SK-N-SH treated with all-trans-retinoic acid at 6 μM for 48 hours (cell line): ENCODE measurements around the gene EPS8L3.

ENCODE experiments used
- ISL1 ChIP-seq: fragments of 250-450 bp; sonication (Bioruptor Pico); IDR thresholded peaks from 2 replicates; pipeline ENCODE4 v2.1.2; 2022; ENCODE audit warnings: mild to moderate bottlenecking, moderate library complexity
- PATZ1 ChIP-seq: fragments of 250-450 bp; sonication (Bioruptor Pico); IDR thresholded peaks from 2 replicates; pipeline ENCODE4 v1.8.0; 2020; ENCODE audit warnings: mild to moderate bottlenecking, moderate library complexity, borderline replicate concordance
- SNAI2 ChIP-seq: fragments of 250-450 bp; sonication (Bioruptor Pico); IDR thresholded peaks from 2 replicates; pipeline ENCODE4 v1.5.0; 2020; ENCODE audit warnings: mild to moderate bottlenecking, moderate library complexity

DNA sequence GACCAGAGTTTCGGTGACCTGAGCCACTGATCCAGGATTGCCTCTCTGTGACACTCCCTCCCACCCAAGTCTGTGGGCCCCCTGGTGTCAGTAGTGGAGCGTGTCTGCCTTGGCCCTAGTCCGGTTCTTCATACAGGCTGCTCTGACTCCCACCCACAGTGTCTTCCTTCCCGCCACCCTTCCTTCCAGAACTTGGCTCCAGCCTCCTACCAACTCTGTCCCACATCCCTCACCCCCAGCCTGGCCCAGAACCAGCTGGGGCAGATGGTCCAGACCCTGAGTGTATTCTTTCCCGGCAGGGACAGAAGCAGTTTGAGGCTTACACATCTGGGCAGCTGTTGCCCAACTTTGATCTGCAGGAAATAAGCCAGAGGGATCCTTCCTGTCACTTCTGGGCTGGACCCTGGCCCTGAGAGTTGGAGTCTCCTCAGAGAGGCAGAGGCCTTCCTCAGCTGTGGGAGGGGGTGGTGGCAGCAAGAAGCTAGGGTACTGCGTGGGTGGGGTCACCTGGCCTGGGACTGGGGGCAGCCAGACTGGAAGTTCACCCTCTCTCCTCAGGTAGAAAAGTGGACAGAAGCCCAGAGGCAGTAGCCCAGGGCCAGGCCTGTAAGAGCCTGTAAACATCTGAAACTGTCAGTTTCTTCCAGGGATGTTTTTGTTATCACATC is 43.1 kb upstream of the EPS8L3 start:
- TF ChIP-seq SNAI2 (CRISPR knock-in tag) (no peak), ISL1 (CRISPR knock-in tag) (no peak), PATZ1 (CRISPR knock-in tag) (no peak)
